Psoas muscle (tissue), 8 donors: ENCODE measurements around the gene SYT11. TPM values are rescaled to one million over a fixed set of nuclear protein-coding genes. Genes with fewer than 3 reads are reported as not detected.

Experiments
- ATAC-seq, 4 donors: fragments of 200-7000 bp; cut with Tn5 transposase; one replicate each; pipeline ENCODE4 v1.9.1; 2020; ENCODE audit warnings: moderate library complexity in 3 of 4, mild to moderate bottlenecking in 2 of 4
- DNase-seq, 2 donors: peaks; one replicate each; pipeline ENCODE4 v3.0.0-alpha.2; 2020
- H3K27ac ChIP-seq: fragments of 200-600 bp; one replicate; pipeline ENCODE4 v1.8.0; 2022
- H3K27me3 ChIP-seq, 3 donors: fragments of 200-600 bp in 1 of 3; one replicate each; pipeline versions ENCODE4 v1.6.1 to v1.8.0; 2013 to 2022; ENCODE audit warnings: low read length in 2 of 3, mild to moderate bottlenecking in 2 of 3, moderate library complexity in 1 of 3; ENCODE audit not compliant: insufficient read depth in 3 of 3
- H3K36me3 ChIP-seq, 2 donors: fragments of 200-600 bp in 1 of 2; one replicate each; pipeline versions ENCODE4 v1.6.1 to v1.8.0; 2013 to 2022; ENCODE audit warnings: low read depth in 1 of 2, mild to moderate bottlenecking in 1 of 2, moderate library complexity in 1 of 2; ENCODE audit not compliant: insufficient read depth in 1 of 2
- H3K4me1 ChIP-seq: fragments of 200-600 bp; one replicate; pipeline ENCODE4 v1.8.0; 2022
- H3K4me3 ChIP-seq: fragments of 200-600 bp; one replicate; pipeline ENCODE4 v1.8.0; 2022; ENCODE audit warnings: mild to moderate bottlenecking
- H3K9me3 ChIP-seq: fragments of 200-600 bp; one replicate; pipeline ENCODE4 v1.8.0; 2022
- CTCF ChIP-seq: fragments of 200-600 bp; IDR thresholded peaks from one replicate; pipeline ENCODE4 v1.8.0; 2022; ENCODE audit warnings: antibody characterized with exemption
- WGBS, 3 donors: extraction: QIAGEN DNeasy Blood & Tissue Kit; methylation state at CpG; one replicate each; pipeline versions ENCODE4 v1.1.6 to v1.1.7; 2013; 5-methylcytosine and 5-hydroxymethylcytosine counted together
- intact Hi-C, 2 donors: fragments of 100-400 bp; cut with DNase I; formaldehyde crosslinking; loops; one replicate each; pipeline versions ENCODE4 v1.11.0 to v1.14.2; 2022
- polyA plus RNA-seq, 3 donors: library from polyadenylated mRNA; stranded (reverse); fragments of 200-250 nt; gene quantifications; one replicate each; pipeline ENCODE4 v1.2.3, GENCODE V29; 2013
- total RNA-seq, 4 donors: library from RNA; stranded (reverse); fragmentation: NEBNext Ultra II Directional in 2 of 4; extraction: Animal tissue kit (Norgen Biotek cat#: 25700) in 2 of 4; gene quantifications; one replicate each; pipeline versions ENCODE4 v1.2.1 to v1.2.4, GENCODE V29; 2021 to 2023
- donor health status: healthy with polysubstance abuse.
- donor health status: DM: no; HTN: no; CAD: no; lungs with moderate emphysema.
- donor health status: Bipolar disorder and iron deficiency.
- donor health status: healthy.
- donor health status: DM: yes; HTN: yes; CAD: no.
- donor health status: DM: no; HTN: no; CAD: no.
- donor health status: DM: no; HTN: no; CAD: no.
- donor health status: DM: yes; HTN: yes; CAD: no.

SYT11 gene
- total and polyA plus RNA-seq, 7 donors = 1.5 to 5.0 (median 3.0) TPM

GRCh38 chr1:155835548-155835947, 23.8 kb upstream of the SYT11 start:
- no peak for DNase-seq
- Histone ChIP-seq H3K4me1 (peaks cover 4% of the 10 kb centered on the region), H3K36me3 (peaks cover 0 to 3% of the 10 kb centered on the region in 2 donors), H3K4me3 (no peak overlapping the region), H3K27me3 (no peaks in the 10 kb centered on the region), H3K27ac (no peak overlapping the region), H3K9me3 (no peaks in the 10 kb centered on the region)
- WGBS, 3 donors = 95 to 97% (median 96%) methylated on average over 6 of the region's 6 CpGs
- TF ChIP-seq CTCF = no peak
- intact Hi-C loops = no loop called here
- no peak for ATAC-seq

DNA sequence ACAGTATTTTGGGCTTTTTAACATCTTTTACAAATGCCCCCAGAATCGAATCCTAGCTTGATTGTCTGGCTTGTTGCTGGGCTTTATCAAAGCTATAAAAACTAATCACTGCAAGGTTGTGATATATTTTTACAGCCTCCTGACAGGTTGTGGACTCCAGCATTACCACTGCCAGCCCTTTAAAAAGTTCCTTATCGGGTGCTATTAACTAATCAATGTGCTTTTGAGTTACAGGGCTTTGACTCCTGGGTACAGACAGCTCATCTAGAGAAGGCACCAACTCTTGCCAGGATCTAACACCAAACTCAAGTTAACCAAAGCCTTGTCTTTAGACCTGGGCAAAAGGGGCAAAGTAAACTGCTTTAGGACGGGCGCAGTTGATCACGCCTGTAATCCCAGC, 19.0 kb upstream of the SYT11 start:
- WGBS, 3 donors = 92 to 94% (median 93%) methylated on average over 5 of the region's 5 CpGs
- TF ChIP-seq CTCF = no peak
- Histone ChIP-seq H3K4me1 (no peaks in the 10 kb centered on the region), H3K9me3 (no peaks in the 10 kb centered on the region), H3K27me3 (no peaks in the 10 kb centered on the region), H3K27ac (no peak overlapping the region), H3K4me3 (no peak overlapping the region), H3K36me3 (peaks cover 0 to 18% of the 10 kb centered on the region in 2 donors)
- ATAC-seq (no peak), DNase-seq (no peak)
- intact Hi-C loops = no loop called here

GRCh38 chr1:155844860-155845421, 14.4 kb upstream of the SYT11 start:
- Histone ChIP-seq H3K27ac (no peak overlapping the region), H3K36me3 (peaks cover 3 to 42% of the 10 kb centered on the region in 2 donors), H3K27me3 (no peaks in the 10 kb centered on the region), H3K9me3 (no peaks in the 10 kb centered on the region), H3K4me1 (no peaks in the 10 kb centered on the region), H3K4me3 (no peak overlapping the region)
- 44 to 72% (median 52%) methylated on average over 1 of the region's 1 CpG for WGBS, 3 donors
- no peak for TF ChIP-seq CTCF
- no peak for ATAC-seq
- no peak for DNase-seq
- intact Hi-C loops = no loop called here

GRCh38 chr1:155847823-155848529, 11.4 kb upstream of the SYT11 start:
- ATAC-seq = no peak
- H3K27ac ChIP-seq = no peak overlapping the region
- no peaks in the 10 kb centered on the region for H3K4me1 ChIP-seq
- H3K36me3 ChIP-seq = peaks cover 3 to 72% of the 10 kb centered on the region in 2 donors
- no peaks in the 10 kb centered on the region for H3K27me3 ChIP-seq
- WGBS, 3 donors = 94 to 100% (median 96%) methylated on average over 1 of the region's 1 CpG
- no peak for TF ChIP-seq CTCF
- H3K4me3 ChIP-seq = no peak overlapping the region
- intact Hi-C loops = no loop called here
- no peak for DNase-seq
- H3K9me3 ChIP-seq = no peaks in the 10 kb centered on the region

GRCh38 chr1:155850345-155850744, 9.0 kb upstream of the SYT11 start:
- ATAC-seq (no peak), DNase-seq (no peak)
- 89 to 93% (median 92%) methylated on average over 3 of the region's 3 CpGs for WGBS, 3 donors
- no peak overlapping the region for H3K27ac ChIP-seq
- H3K36me3 ChIP-seq = peaks cover 6 to 82% of the 10 kb centered on the region in 2 donors
- intact Hi-C loops = no loop called here
- no peak overlapping the region for H3K4me3 ChIP-seq
- no peak for TF ChIP-seq CTCF
- no peaks in the 10 kb centered on the region for H3K4me1 ChIP-seq
- H3K9me3 ChIP-seq = no peaks in the 10 kb centered on the region
- H3K27me3 ChIP-seq = no peaks in the 10 kb centered on the region
